ENCODE measurements around the gene TEX19.

TEX19 gene

GRCh38 chr17:82358465-82359350 lies at the start of gene TEX19:
TEX19 (plus strand) TSS chr17:82359247; CDS start chr17:82362151, 2,904 bp downstream.
- DNase-seq: peak; percentile 27

- DNase-seq: no peak
These were observed 49.1 kb upstream of the TEX19 start for GRCh38 chr17:82309656-82310570.

DNA sequence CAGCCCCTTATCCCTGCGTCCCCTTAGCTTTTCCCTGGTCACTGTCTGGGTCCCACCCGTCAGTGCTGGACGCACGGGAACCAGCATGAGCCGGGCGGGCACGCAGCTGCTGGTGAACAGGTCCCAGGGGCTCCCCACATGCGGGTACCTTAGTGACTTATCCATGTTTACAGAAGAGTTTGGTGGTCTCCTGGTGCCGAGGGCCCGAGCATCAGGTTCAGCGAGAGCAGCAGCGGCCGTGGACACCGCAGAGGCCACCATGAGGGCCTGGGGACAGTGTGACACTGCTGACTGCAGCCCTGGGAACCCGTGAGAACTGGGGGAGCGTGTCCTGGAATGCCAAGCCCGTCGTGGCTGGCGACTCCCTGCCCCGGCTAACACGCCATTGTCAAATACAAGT lies 48.2 kb upstream of the TEX19 start:
- no peak for DNase-seq

- DNase-seq: no peak
These were observed 47.1 kb upstream of the TEX19 start for GRCh38 chr17:82311971-82312370.

DNA sequence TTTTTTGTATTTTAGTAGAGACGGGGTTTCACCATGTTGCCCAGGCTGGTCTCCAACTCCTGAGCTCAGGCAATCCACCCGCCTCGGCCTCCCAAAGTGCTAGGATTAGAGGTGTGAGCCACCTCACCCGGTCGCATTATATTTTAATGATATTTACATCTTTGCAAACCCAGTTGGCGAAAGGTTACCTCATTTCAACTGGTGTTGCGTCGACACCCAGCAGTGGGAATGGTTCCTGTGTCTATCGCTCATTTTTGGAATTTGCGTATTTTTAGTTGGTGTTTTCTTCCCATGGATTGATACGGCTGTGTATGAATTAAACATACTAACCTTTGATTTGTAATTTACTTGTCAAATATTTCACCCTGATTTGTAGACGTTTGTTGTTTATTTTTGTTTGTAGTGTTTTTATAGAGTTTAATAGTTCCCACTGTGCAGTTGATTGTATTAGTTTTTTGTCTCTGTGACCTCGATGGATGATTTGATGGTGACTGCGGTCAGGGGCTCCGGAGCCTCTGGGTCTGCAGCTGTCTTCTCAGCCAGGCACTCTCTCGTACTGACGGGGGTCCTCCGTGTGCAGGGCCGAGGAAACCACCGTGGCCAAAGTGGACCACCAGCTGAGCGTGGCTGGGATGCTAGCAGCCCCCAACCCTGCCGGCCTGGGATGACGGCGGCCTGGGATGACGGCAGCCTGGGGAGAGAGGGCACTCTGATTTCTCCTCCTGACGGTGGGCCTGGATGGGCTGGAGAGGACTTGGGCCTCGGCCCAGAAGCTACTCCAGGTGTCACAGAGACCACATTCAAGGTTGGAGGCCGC lies 45.6 kb upstream of the TEX19 start:
- no peak for DNase-seq

GRCh38 chr17:82314012-82314726 lies 44.9 kb upstream of the TEX19 start:
- DNase-seq: no peak

DNA sequence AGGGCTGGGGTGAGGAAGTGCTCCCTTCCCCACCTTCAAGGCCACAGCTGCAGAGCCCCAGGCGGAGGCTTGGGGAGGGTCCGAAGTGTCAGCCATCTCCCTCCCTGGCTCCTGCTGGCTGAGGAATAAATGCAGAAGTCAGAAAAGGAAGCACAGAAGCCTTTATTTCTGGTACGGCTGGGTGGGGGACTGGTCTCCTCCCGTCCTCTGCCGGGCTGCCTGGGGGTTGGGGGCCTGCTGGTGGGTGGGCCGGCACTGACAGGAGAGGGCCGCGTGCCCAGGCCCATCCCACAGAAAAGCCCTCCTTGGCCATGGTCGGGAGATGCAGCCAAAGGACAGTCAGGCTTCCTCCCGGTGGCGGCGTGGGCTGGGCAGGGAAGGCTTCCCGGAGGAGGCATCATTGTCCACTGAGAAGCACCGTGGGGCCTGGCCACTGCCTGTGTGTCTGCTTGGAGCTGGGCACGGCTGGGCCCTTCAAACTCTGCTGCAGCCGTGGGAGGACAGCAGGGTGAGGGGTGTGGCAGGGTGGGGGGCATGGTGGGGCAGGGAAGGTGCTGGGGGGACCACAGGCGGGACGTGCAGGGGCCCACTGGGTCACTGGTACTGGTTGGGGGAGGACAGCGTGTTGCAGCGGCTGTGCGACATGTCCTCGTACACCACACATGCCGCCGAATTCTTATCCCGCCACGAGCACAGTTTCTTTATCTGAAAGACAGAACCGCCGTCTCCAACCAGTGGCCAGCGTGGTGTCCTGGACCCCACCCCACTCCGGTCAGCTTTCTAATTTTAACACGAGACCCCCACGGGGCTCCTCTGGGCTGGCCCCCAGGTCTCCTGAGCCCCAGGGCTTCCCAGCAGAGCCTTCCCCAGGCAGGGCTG lies 44.1 kb upstream of the TEX19 start:
- no peak for DNase-seq

- no peak for DNase-seq
These were observed 43.2 kb upstream of the TEX19 start for GRCh38 chr17:82315703-82316358.

DNA sequence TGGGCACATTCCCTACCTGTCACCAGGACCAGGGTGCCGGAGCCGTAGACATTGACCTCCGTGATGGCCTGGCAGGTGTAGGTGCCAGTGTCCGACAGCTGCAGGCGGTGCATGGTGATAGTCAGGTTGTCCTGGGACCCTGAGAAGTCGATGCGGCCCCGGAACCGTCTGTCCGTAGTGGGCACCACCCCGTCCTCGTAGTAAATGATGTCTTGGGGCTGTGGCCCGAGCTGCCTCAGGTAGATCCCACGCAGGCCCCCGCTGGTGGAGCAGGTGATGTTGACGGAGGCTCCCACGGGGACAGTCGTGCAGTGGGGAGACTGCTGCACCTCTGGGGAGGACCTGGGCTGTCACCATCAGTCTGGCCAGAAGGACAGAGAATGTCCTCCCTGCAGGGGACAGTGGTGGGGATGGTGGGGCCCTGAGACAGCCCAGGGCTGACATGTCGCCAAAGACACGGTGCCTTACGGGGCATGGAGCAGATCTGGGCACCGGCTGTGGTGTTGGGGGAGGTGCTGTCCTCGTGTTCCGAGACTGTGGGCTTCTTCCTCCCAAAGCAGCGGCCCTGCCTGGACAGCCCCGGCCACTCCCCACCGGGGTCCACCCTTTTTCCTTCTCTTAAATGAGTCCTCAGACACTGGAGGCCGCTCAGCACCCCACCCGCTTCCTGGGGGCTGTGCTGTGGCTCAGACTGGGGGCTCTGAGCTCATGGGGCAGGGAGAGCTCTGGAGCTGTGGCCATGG lies 42.2 kb upstream of the TEX19 start:
- DNase-seq: no peak

- no peak for DNase-seq
These were observed 41.5 kb upstream of the TEX19 start, which contains the start of gene CD7 for GRCh38 chr17:82317394-82318168. CD7 (minus strand) TSS chr17:82317608; CDS start chr17:82317495, 113 bp downstream.

DNA sequence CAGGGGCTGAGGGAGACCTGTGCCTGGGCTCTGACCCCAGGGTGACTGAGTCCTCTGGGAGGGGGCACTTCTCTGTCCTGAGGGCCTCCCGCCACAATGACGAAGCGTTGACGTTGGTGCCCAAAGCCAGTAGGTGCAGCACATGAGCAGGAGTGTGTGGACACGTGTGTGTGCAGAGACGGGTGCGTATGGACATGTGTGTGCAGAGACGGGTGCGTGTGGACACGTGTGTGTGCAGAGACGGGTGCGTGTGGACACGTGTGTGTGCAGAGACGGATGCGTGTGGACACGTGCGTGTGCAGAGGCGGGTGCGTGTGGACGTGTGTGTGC lies 40.9 kb upstream of the TEX19 start:
- no peak for DNase-seq

GRCh38 chr17:82318772-82319606 lies 40.1 kb upstream of the TEX19 start:
- no peak for DNase-seq

GRCh38 chr17:82319619-82320062 lies 39.4 kb upstream of the TEX19 start:
- DNase-seq: no peak

- no peak for DNase-seq
These were observed 38.8 kb upstream of the TEX19 start for GRCh38 chr17:82320140-82320840.

- DNase-seq: no peak
These were observed 37.8 kb upstream of the TEX19 start for GRCh38 chr17:82320956-82321927.

GRCh38 chr17:82321947-82322466 lies 37.0 kb upstream of the TEX19 start:
- DNase-seq: no peak

All from fibroblast of skin of right biceps (primary cell).